Smooth muscle cell of the brain vasculature (primary cell): ENCODE data around the gene PIGR.

ENCODE experiments used
- DNase-seq: peaks from one replicate; pipeline ENCODE4 v3.0.0-alpha.2; 2012; ENCODE audit warnings: low read depth, low spot score

The PIGR gene

GRCh38 chr1:206911064-206911663 is 35.1 kb downstream of the PIGR start:
- DNase-seq, result no peak

- DNase-seq, result no peak
Observed at GRCh38 chr1:206909883-206910318, 36.4 kb downstream of the PIGR start.

GRCh38 chr1:206909161-206909882 is 36.9 kb downstream of the PIGR start:
- DNase-seq, result no peak

DNA sequence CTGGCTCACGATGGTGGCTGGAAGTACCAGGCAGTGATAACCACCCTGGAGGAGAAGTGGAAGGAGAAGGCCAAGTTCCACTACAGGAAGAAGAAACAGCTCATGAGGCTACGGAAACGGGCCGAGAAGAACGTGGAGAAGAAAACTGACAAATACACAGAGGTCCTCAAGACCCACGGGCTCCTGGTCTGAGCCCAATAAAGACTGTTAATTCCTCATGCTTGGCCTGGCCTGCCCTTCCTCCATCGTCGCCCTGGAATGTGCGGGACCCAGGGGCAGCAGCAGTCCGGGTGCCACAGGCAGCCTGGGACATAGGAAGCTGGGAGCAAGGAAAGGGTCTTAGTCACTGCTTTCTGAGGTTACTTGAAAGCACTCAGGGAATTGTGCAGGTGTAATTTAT is 38.2 kb downstream of the PIGR start:
- no peak for DNase-seq

DNA sequence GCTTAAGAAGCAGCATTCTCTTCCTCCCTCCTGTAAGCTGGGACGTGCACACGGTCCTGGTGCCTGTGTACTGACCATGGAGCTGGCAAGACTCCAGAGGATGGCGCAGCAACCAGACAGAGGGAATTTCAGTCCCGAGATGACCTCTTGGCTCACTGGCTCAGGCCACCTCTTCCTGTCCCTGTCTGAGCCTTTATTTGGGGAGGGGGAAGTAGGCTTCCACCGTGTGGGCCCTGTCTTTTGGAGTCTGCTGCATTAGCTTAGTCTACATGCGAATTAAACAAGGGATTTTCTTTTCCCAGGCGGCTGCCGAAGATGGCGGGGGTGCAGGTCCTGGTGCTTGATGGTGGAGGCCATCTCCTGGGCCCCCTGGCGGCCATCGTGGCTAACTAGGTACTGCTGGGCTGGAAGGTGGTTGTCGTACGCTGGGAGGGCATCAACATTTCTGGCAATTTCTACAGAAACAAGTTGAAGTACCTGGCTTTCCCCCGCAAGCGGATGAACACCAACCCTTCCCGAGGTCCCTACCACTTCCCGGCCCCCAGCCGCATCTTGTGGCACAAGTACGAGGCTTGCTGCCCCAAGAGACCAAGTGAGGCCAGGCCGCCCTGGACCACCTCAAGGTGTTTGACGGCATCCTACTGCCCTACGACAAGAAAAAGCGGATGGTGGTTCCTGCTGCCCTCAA is 38.8 kb downstream of the PIGR start:
- no peak for DNase-seq

DNA sequence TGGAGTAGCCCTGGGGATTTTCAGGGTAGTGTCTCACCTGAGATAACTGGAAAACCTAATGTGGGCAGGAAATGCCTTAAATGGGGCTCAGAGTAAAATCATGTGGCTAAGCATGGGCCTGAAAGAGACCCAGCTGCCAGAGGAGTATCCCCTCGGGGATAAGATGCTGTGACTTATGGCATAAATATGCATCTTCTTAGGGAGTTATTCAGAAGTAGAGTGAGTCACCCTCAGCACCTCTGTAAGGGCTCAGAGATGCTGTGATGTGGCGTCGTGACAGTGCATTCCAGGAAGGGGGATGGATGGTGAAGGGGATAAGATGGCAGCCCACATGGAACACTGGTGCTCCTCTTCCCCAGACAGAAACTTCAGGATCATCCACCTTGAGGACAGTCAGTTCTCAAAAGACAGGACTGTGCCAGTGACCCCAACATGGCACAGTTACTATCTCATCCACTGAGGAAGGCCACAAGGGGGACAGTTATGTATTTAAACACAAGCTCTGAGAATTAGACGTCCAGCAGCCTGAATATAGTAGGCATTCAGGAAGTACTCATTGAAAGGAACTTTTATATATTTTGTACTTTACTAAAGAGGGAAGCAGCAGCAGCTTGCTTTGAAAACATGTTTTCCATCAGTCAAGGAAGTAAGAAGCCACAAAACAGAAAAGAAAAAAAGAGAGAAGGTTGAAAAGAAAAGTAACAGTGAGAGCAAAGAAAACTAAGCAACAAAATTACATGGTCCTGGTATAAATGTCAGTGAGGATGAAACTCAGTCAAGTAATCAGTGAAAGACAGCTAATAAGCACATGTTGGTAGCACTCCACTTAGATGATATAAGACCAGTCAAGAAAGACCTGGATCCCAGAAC is 40.7 kb downstream of the PIGR start:
- DNase-seq, result no peak

- no peak for DNase-seq
Observed at GRCh38 chr1:206904423-206905142, 41.7 kb downstream of the PIGR start.

GRCh38 chr1:206903687-206904086 is 42.6 kb downstream of the PIGR start:
- no peak for DNase-seq

DNA sequence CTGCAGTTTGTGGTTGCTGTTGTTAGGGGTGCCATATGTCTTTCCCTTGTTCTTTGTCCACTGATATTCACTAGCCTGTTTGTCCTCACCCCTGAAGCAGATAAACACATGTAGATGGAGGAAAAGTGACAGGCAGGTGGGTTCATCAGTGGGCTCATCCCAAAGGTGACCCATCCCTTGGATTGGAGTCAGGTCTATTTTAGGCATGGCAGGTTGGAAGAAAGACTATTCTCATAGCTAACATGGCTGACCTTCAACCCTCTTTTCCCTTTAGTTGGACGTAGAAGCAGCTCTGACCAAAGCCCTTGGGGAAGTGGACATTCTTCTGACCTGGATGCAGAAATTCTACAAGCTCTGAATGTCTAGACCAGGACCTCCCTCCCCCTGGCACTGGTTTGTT is 43.6 kb downstream of the PIGR start:
- no peak for DNase-seq

GRCh38 chr1:206901944-206902343 is 44.3 kb downstream of the PIGR start:
- DNase-seq, result no peak

DNA sequence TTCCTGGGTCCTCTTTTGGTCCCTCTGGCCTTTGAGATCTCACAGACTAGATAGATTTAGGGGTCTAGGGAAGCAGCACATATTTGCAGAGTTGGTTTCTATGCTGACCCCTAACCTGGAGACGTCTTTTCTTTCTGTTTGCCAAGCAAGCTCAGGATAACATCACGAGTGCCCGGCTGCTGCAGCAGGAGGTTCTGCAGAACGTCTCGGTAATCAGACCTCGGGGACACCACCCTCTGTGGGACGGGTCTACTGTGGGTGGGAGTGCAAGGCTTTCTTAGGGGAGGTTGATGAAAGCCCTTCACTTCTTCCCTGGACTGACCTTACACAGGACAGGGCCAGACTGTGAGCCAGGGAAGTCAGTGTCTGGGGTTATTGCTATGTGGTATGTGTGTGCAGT is 46.1 kb downstream of the PIGR start:
- DNase-seq, result no peak

- DNase-seq, result no peak
Observed at GRCh38 chr1:206899717-206900116, 46.5 kb downstream of the PIGR start.

- DNase-seq, result no peak
Observed at GRCh38 chr1:206898915-206899431, 47.3 kb downstream of the PIGR start.

DNA sequence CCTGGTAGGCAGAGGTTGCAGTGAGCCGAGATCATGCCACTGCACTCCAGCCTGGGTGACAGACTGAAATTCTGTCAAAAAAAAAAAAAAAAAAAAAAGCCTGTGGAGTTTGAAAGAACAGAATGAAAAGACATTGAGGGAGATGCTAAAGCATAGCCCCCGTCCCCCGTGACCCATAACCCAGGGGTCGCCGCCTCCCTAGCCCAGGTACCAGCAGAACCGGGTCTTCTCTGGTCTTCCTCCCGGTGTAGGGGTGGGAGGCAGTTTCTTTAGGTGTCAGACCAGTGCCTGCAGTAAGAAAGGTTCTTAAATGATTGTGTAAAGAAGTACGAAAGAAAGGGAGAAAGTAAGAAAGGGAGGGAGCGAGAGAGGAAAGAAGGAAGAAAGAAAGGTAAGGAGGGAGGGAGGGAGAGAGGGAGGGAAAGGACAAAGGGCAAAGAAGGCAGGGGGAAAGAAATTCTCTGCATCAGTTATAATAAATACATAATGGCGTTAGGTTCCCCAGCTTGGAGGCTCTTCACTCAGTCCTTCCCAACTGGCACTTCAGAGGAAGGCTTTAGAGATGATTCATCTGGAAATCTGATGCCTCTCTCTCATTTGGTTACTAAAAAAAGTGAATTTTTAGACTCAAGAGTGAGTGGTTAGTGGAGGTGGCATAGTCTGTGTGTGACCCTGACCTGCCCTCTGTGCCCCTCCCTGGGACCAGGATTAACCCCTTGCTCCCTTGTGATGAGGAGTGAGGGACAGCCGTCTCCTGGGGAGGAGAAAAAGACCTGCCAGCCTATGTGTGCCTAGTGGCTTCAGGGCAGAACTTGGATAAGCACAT is 48.0 kb downstream of the PIGR start:
- DNase-seq, result no peak

DNA sequence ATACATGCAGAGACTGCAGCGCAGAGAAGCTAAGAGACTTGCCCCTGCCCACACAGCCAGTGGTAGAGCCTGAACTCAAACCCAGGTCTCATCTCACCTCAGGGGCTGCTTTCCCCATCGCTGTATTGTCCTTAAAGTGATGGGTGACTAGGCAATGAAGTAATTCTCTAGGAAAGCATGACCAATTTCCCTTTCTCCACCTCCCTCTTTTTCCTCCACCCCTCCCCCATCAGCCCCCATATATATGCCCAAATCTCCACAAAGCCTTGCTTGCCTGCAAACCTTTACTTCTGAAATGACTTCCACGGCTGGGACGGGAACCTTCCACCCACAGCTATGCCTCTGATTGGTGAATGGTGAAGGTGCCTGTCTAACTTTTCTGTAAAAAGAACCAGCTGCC is 49.1 kb downstream of the PIGR start, which contains the start of gene IL24:
TSS of gene IL24 (plus strand) at position 269 of the 400 bp plus-strand sequence. CDS start 390 bp downstream, outside the sequence.
- no peak for DNase-seq

DNA sequence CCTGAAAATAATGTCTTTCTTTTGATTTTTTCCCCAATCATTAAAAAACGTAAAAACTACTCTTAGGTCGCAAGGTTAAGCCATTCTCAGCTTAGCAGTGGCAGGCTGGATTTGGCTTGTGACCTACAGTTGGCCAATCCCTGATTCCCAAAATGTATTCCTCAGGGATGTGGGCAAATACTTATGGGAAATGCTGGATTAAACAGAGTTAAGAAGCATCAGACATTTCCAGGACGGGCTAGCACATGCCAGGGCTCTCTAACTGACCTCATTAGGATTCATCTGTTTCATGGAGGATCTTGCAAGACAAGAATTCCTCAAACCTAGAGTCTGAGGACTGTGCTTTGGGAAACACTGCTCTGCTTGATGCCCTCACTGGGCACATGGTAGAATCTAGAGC is 50.0 kb downstream of the PIGR start:
- DNase-seq, result no peak

GRCh38 chr1:206895837-206896242 is 50.4 kb downstream of the PIGR start:
- no peak for DNase-seq

GRCh38 chr1:206895325-206895724 is 50.9 kb downstream of the PIGR start:
- no peak for DNase-seq

GRCh38 chr1:206893380-206893779 is 52.9 kb downstream of the PIGR start:
- no peak for DNase-seq
